Measurements from ENCODE around the gene E2F4. TPM values are rescaled to one million over a fixed set of nuclear protein-coding genes. Genes with fewer than 3 reads are reported as not detected.

Gene E2F4
- total and polyA plus RNA-seq, 9 of the 15 experiments (the other 6 are each of a cell fraction or from before 2014, with no cell fraction given) = 9.7 to 139 (median 106) TPM

DNA sequence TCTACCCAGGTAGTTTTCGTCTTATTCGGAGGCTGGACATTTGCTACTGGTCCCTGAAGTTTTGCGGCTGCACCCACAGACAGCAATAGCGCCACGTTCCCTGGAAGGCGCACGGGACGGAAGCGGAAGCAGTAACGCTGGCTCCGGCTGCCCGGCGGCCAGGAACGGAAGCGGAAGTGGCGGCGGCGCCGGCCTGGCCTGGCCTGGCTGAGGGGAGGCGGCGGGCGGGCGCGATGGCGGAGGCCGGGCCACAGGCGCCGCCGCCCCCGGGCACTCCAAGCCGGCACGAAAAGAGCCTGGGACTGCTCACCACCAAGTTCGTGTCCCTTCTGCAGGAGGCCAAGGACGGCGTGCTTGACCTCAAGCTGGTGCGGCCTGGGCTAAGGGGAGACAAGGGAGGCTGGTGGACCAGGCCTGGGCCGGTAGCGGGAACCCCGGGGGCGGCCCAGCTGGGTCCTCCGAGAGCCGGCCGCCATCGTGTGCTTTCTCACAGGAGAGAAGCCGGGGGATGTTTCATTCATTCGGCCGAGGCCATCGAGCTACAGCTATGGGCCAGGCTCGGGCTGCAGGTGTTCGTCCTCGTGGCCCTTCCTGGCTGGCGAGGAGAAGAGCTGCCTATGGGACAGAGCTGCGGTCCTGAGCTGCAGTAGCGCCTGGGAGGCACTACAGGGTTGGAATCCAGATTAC is at the start of gene E2F4 (continued):
- TF ChIP-seq, protein P1, sequence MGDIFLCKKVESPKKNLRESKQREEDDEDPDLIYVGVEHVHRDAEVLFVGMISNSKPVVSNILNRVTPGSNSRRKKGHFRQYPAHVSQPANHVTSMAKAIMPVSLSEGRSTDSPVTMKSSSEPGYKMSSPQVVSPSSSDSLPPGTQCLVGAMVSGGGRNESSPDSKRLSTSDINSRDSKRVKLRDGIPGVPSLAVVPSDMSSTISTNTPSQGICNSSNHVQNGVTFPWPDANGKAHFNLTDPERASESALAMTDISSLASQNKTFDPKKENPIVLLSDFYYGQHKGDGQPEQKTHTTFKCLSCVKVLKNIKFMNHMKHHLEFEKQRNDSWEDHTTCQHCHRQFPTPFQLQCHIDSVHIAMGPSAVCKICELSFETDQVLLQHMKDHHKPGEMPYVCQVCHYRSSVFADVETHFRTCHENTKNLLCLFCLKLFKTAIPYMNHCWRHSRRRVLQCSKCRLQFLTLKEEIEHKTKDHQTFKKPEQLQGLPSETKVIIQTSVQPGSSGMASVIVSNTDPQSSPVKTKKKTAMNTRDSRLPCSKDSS (IDR thresholded peaks at IDR 0.05; ENCODE audit: low read depth, partially characterized antibody) = no peak
- TF ChIP-seq TAF1 (IDR thresholded peaks at IDR 0.05; ENCODE audit: control insufficient read depth, extremely low read depth, insufficient read depth, low read length, severe bottlenecking) (peak; percentile 53), ZNF584 (CRISPR knock-in tag; IDR thresholded peaks at IDR 0.05; ENCODE audit: low read depth) (no peak), POLR2H (tag; IDR thresholded peaks at IDR 0.05; ENCODE audit: low read depth) (no peak), STAG1 (CRISPR knock-in tag; IDR thresholded peaks at IDR 0.05; ENCODE audit: borderline replicate concordance) (no peak), MIER1 (IDR thresholded peaks at IDR 0.05; ENCODE audit: low read depth) (no peak), MTA3 (IDR thresholded peaks at IDR 0.05; ENCODE audit: borderline replicate concordance) (peak; percentile 19; the same call in 1 of the 2 replicates), IRF9 (tag; IDR thresholded peaks at IDR 0.05) (no peak), ZZZ3 (IDR thresholded peaks at IDR 0.05) (no peak), ZNF12 (CRISPR knock-in tag; IDR thresholded peaks at IDR 0.05) (no peak; the same call in 1 of the 2 replicates), ZNF212 (CRISPR knock-in tag; IDR thresholded peaks at IDR 0.05) (no peak), TEAD2 (tag; IDR thresholded peaks at IDR 0.05) (no peak), PHF21A (IDR thresholded peaks at IDR 0.05; ENCODE audit: borderline replicate concordance, low read depth) (no peak), POLR2AphosphoS2 (IDR thresholded peaks at IDR 0.05; ENCODE audit: low read length) (no peak), ZNF778 (CRISPR knock-in tag; IDR thresholded peaks at IDR 0.05) (no peak), TCF3 (CRISPR knock-in tag; IDR thresholded peaks at IDR 0.05) (no peak; the same call in 1 of the 2 replicates)
- TF ChIP-seq, protein P2, sequence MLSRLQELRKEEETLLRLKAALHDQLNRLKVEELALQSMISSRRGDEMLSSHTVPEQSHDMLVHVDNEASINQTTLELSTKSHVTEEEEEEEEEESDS (CRISPR knock-in tag; IDR thresholded peaks at IDR 0.05) = no peak
- TF ChIP-seq, protein P3, sequence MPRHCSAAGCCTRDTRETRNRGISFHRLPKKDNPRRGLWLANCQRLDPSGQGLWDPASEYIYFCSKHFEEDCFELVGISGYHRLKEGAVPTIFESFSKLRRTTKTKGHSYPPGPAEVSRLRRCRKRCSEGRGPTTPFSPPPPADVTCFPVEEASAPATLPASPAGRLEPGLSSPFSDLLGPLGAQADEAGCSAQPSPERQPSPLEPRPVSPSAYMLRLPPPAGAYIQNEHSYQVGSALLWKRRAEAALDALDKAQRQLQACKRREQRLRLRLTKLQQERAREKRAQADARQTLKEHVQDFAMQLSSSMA (CRISPR knock-in tag; IDR thresholded peaks at IDR 0.05) = no peak
- TF ChIP-seq, protein P4, sequence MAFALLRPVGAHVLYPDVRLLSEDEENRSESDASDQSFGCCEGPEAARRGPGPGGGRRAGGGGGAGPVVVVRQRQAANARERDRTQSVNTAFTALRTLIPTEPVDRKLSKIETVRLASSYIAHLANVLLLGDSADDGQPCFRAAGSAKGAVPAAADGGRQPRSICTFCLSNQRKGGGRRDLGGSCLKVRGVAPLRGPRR (CRISPR knock-in tag; IDR thresholded peaks at IDR 0.05) = no peak
- TF ChIP-seq, protein P5, sequence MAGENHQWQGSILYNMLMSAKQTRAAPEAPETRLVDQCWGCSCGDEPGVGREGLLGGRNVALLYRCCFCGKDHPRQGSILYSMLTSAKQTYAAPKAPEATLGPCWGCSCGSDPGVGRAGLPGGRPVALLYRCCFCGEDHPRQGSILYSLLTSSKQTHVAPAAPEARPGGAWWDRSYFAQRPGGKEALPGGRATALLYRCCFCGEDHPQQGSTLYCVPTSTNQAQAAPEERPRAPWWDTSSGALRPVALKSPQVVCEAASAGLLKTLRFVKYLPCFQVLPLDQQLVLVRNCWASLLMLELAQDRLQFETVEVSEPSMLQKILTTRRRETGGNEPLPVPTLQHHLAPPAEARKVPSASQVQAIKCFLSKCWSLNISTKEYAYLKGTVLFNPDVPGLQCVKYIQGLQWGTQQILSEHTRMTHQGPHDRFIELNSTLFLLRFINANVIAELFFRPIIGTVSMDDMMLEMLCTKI (IDR thresholded peaks at IDR 0.05; ENCODE audit: partially characterized antibody) = no peak
- TF ChIP-seq, protein P6, sequence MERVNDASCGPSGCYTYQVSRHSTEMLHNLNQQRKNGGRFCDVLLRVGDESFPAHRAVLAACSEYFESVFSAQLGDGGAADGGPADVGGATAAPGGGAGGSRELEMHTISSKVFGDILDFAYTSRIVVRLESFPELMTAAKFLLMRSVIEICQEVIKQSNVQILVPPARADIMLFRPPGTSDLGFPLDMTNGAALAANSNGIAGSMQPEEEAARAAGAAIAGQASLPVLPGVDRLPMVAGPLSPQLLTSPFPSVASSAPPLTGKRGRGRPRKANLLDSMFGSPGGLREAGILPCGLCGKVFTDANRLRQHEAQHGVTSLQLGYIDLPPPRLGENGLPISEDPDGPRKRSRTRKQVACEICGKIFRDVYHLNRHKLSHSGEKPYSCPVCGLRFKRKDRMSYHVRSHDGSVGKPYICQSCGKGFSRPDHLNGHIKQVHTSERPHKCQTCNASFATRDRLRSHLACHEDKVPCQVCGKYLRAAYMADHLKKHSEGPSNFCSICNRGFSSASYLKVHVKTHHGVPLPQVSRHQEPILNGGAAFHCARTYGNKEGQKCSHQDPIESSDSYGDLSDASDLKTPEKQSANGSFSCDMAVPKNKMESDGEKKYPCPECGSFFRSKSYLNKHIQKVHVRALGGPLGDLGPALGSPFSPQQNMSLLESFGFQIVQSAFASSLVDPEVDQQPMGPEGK (CRISPR knock-in tag; IDR thresholded peaks at IDR 0.05; ENCODE audit: borderline replicate concordance) = no peak
